LNCAP (cell line): ENCODE measurements around the gene PTPRM.

Experiments
- TF ChIP-seq, protein P1 (sequence below): fragments of 450-650 bp; IDR thresholded peaks from 2 replicates; pipeline ENCODE4 v1.5.1; 2017; ENCODE audit warnings: mild to moderate bottlenecking

The PTPRM gene

DNA sequence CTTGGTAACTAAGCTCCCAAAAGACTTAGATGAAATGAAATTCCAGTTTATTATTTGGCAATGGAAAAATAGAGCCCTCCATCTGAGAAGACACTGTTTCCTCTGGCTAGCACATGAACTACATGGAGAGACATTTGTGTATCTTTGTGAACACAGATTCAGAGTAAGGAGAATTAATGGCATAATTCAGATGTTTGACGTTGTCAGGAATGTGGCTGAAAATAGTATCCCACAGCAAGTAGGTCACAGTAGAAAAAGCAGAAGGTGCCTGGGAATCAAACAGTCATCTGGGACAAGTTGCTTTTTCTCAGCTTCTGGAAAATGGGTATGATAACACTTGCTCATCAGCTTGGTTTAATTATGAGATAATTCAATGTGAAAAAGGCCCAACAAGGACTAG is 288.6 kb downstream of the PTPRM start:
- TF ChIP-seq, protein P1, sequence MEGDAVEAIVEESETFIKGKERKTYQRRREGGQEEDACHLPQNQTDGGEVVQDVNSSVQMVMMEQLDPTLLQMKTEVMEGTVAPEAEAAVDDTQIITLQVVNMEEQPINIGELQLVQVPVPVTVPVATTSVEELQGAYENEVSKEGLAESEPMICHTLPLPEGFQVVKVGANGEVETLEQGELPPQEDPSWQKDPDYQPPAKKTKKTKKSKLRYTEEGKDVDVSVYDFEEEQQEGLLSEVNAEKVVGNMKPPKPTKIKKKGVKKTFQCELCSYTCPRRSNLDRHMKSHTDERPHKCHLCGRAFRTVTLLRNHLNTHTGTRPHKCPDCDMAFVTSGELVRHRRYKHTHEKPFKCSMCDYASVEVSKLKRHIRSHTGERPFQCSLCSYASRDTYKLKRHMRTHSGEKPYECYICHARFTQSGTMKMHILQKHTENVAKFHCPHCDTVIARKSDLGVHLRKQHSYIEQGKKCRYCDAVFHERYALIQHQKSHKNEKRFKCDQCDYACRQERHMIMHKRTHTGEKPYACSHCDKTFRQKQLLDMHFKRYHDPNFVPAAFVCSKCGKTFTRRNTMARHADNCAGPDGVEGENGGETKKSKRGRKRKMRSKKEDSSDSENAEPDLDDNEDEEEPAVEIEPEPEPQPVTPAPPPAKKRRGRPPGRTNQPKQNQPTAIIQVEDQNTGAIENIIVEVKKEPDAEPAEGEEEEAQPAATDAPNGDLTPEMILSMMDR, result no peak

DNA sequence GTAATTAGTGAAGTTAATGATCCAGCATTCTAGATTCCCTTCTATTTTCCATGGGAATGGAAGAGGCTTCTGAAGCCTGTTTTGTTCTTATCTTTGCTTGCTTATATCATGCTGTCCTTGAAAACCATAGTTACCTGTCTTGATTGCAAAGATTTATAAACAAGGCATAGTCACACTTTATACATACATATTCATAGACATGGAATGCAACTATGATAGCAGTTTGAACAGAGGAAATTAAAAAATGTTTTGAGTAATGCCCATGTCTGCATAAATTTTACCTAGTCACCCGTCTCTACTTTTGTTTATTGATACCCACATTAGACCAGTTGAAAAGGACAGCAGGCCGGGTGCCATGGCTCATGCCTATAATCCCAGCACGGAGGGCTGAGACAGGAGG is 289.0 kb downstream of the PTPRM start:
- TF ChIP-seq, protein P1, result no peak

DNA sequence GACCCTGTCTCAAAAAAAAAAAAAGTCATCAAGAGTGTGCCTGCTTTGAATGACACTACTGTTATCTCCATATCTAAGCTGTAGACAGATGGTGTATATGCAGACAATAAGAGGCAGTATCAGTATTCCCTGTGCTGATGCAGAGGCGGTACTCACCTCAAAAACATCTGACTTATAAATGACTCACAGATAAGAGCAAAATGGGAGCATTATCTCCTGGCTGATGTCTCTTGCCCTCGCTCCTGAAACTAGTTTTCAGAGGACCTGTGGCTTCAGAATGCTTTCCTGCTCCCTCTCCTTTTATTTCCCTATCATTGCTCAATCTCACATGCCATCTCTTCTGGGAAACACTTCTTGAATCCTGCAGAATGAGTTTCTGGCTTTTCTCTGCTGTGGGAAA is 289.6 kb downstream of the PTPRM start:
- TF ChIP-seq, protein P1, result no peak

GRCh38 chr18:7857562-7857961 is 290.4 kb downstream of the PTPRM start:
- TF ChIP-seq, protein P1, result no peak

DNA sequence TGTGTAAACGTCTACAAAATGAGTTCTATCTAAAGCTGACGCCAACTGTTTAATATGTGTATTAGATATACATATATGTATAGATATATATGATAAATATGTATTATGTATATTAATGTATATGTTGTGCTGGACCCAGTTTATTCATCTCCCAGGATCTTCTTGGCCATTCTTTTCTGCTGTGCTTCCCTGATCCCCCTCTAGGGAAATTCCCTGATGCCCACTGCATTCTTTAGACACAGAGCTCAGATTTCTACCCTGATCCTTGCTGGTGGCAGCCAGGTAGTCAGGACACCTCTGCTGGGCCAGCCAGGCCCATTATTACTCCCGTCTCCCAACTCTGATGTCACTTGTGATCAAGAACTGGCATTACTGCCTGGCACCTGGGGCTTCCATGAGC is 292.0 kb downstream of the PTPRM start:
- TF ChIP-seq, protein P1, result no peak

DNA sequence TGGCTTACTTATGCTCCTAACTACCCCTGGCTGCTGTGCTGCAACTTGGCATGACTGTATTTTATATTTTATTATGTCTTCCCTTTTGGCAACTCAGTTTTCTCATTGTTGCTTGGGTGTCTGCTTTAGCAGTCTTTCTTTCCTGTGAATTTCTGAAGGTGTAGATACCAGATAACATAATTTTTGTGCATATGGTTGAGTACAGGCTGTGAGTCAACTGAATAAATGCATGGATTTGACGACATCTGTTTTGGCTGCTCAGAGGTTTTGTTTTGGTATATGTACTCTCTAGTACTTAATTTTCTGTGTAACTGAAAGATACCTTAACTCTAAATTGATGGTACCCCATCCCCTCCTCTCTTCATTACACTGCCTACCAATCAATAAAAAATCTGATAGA is 303.1 kb downstream of the PTPRM start:
- TF ChIP-seq, protein P1, result no peak

- TF ChIP-seq, protein P1, result no peak
Measured at GRCh38 chr18:7870855-7871254, 303.7 kb downstream of the PTPRM start.
